IMR-90 (cell line): ENCODE measurements around the gene TLCD2. TPM values are rescaled to one million over a fixed set of nuclear protein-coding genes. Genes with fewer than 3 reads are reported as not detected.

ENCODE experiments used
- ATAC-seq: fragments of 200-7000 bp; cut with Tn5 transposase; 2 replicates; pipeline ENCODE4 v1.9.1; 2020; ENCODE audit warnings: low read depth, mild to moderate bottlenecking, moderate library complexity
- BruUV-seq: library from RNA; stranded (reverse); fragments of 400-500 nt; replicated peaks from 2 replicates; lab custom pipeline; 2021; lab: Mats Ljungman, UMichigan
- CTCF ChIA-PET: fragments of 300-600 bp; formaldehyde crosslinking; extraction: SDS; loops from one replicate; lab custom pipeline; 2021; ENCODE audit warnings: antibody characterized with exemption; lab: Yijun Ruan, JAX
- POLR2A ChIA-PET: fragments of 300-600 bp; sonication (Branson Sonifier 250); formaldehyde crosslinking; loops from one replicate; lab custom pipeline; 2022; ENCODE audit warnings: antibody characterized with exemption; ENCODE audit not compliant: unreplicated experiment; lab: Charles Lee
- DNase-seq: peaks from one replicate; pipeline ENCODE4 v3.0.0; 2013
- H2AFZ ChIP-seq: replicated peaks from 2 replicates; pipeline ENCODE3; 2013; ENCODE audit warnings: low read length, mild to moderate bottlenecking; ENCODE audit not compliant: poor library complexity
- H2AK5ac ChIP-seq: 2 replicates; pipeline ENCODE4 v1.6.1; 2013; ENCODE audit warnings: low read depth, low read length, inconsistent platforms
- H2AK9ac ChIP-seq: replicated peaks from 2 replicates; pipeline ENCODE3; 2013; ENCODE audit warnings: mild to moderate bottlenecking, low read depth, low read length, moderate library complexity; ENCODE audit not compliant: poor library complexity
- H2BK120ac ChIP-seq: 2 replicates; pipeline ENCODE4 v1.6.1; 2013; ENCODE audit warnings: low read depth, low read length, inconsistent platforms
- H2BK15ac ChIP-seq: 3 replicates; pipeline ENCODE4 v1.6.1; 2013; ENCODE audit warnings: low read depth, low read length, inconsistent platforms
- H2BK20ac ChIP-seq: 2 replicates; pipeline ENCODE4 v1.6.1; 2013; ENCODE audit warnings: low read depth, mild to moderate bottlenecking, inconsistent platforms, low read length, moderate library complexity
- H2BK5ac ChIP-seq: 2 replicates; pipeline ENCODE4 v1.6.1; 2013; ENCODE audit warnings: mild to moderate bottlenecking, low read depth, low read length, inconsistent platforms; ENCODE audit not compliant: poor library complexity, severe bottlenecking
- H3K14ac ChIP-seq: replicated peaks from 2 replicates; pipeline ENCODE4 v1.6.1; 2013; ENCODE audit warnings: low read depth, low read length, inconsistent platforms
- H3K18ac ChIP-seq: 2 replicates; pipeline ENCODE4 v1.6.1; 2013; ENCODE audit warnings: low read depth, low read length, control low read depth
- H3K23ac ChIP-seq: 2 replicates; pipeline ENCODE4 v1.6.1; 2013; ENCODE audit warnings: low read depth, low read length, inconsistent platforms
- H3K27ac ChIP-seq: 2 replicates; pipeline ENCODE4 v1.5.1; 2013; ENCODE audit warnings: mild to moderate bottlenecking, control low read depth, low read length; ENCODE audit not compliant: insufficient read depth
- H3K27me3 ChIP-seq: 2 replicates; pipeline ENCODE4 v1.6.1; 2013; ENCODE audit warnings: low read length; ENCODE audit not compliant: control insufficient read depth, insufficient read depth
- H3K36me3 ChIP-seq: 2 replicates; pipeline ENCODE4 v1.6.1; 2013; ENCODE audit warnings: low read length, mixed read lengths; ENCODE audit not compliant: control insufficient read depth, insufficient read depth
- H3K4ac ChIP-seq: 2 replicates; pipeline ENCODE4 v1.6.1; 2013; ENCODE audit warnings: low read depth, low read length, inconsistent platforms
- H3K4me1 ChIP-seq: 2 replicates; pipeline ENCODE4 v1.6.1; 2013; ENCODE audit warnings: low read length, mixed read lengths; ENCODE audit not compliant: control insufficient read depth, insufficient read depth
- H3K4me2 ChIP-seq: 2 replicates; pipeline ENCODE4 v1.6.1; 2013; ENCODE audit warnings: low read depth, mild to moderate bottlenecking, control low read depth, low read length, moderate library complexity
- H3K4me3 ChIP-seq: 2 replicates; pipeline ENCODE4 v1.5.1; 2013; ENCODE audit warnings: low read depth, mild to moderate bottlenecking, control low read depth, low read length, moderate library complexity; ENCODE audit not compliant: insufficient read depth
- H3K56ac ChIP-seq: 2 replicates; pipeline ENCODE4 v1.6.1; 2013; ENCODE audit warnings: low read length, inconsistent platforms; ENCODE audit not compliant: insufficient read depth; ENCODE audit errors: extremely low read depth
- H3K79me1 ChIP-seq, 2 experiments: 2 replicates each; pipeline ENCODE4 v1.6.1; 2013; ENCODE audit warnings: low read length in 2 of 2, inconsistent platforms in 1 of 2, low read depth in 1 of 2
- H3K9ac ChIP-seq: 2 replicates; pipeline ENCODE4 v1.6.1; 2013; ENCODE audit warnings: low read depth, low read length, control low read depth
- H3K9me1 ChIP-seq: 2 replicates; pipeline ENCODE4 v1.6.1; 2013; ENCODE audit warnings: low read length, inconsistent platforms; ENCODE audit not compliant: insufficient read depth
- H3K9me3 ChIP-seq: 2 replicates; pipeline ENCODE4 v1.6.1; 2013; ENCODE audit warnings: low read length; ENCODE audit not compliant: control insufficient read depth, insufficient read depth
- H4K20me1 ChIP-seq: 2 replicates; pipeline ENCODE4 v1.6.1; 2013; ENCODE audit warnings: low read length, inconsistent platforms; ENCODE audit not compliant: insufficient read depth
- H4K5ac ChIP-seq: 2 replicates; pipeline ENCODE4 v1.6.1; 2013; ENCODE audit warnings: mild to moderate bottlenecking, low read depth, low read length, control low read depth
- H4K8ac ChIP-seq, 2 experiments: 2 replicates each; pipeline ENCODE4 v1.6.1; 2013; ENCODE audit warnings: low read depth in 2 of 2, low read length in 2 of 2, control low read depth in 1 of 2, inconsistent platforms in 1 of 2
- H4K91ac ChIP-seq: 2 replicates; pipeline ENCODE4 v1.6.1; 2013; ENCODE audit warnings: low read depth, low read length, inconsistent platforms; ENCODE audit not compliant: insufficient read depth
- BHLHE40 ChIP-seq: fragments of 150-350 bp; IDR thresholded peaks from 2 replicates; pipeline ENCODE4 v1.6.1; 2016; ENCODE audit warnings: mild to moderate bottlenecking, low read depth, low read length
- CEBPB ChIP-seq: IDR thresholded peaks from 2 replicates; pipeline ENCODE4 v1.6.1; 2012; ENCODE audit warnings: low read depth, low read length, improper control_type of control experiment
- CHD1 ChIP-seq: IDR thresholded peaks from 2 replicates; pipeline ENCODE4 v1.6.1; 2012; ENCODE audit warnings: low read depth, low read length, improper control_type of control experiment
- FOS ChIP-seq: fragments of 150-350 bp; IDR thresholded peaks from 2 replicates; pipeline ENCODE4 v1.6.1; 2016; ENCODE audit warnings: low read depth, low read length
- MAFK ChIP-seq: IDR thresholded peaks from 2 replicates; pipeline ENCODE4 v1.6.1; 2012; ENCODE audit warnings: low read depth, low read length, improper control_type of control experiment
- MAZ ChIP-seq: IDR thresholded peaks from 2 replicates; pipeline ENCODE4 v1.6.1; 2012; ENCODE audit warnings: low read depth, mild to moderate bottlenecking, low read length, improper control_type of control experiment, moderate library complexity, borderline replicate concordance
- MXI1 ChIP-seq: IDR thresholded peaks from 2 replicates; pipeline ENCODE4 v1.6.1; 2012; ENCODE audit warnings: low read depth, mild to moderate bottlenecking, low read length, moderate library complexity, borderline replicate concordance
- NFE2L2 ChIP-seq: fragments of 150-350 bp; IDR thresholded peaks from 2 replicates; pipeline ENCODE4 v1.6.1; 2016; ENCODE audit warnings: low read depth, mild to moderate bottlenecking, low read length
- POLR2A ChIP-seq: IDR thresholded peaks from 2 replicates; pipeline ENCODE4 v1.6.1; 2012; ENCODE audit warnings: mild to moderate bottlenecking, low read depth, low read length
- RAD21 ChIP-seq: IDR thresholded peaks from 2 replicates; pipeline ENCODE4 v1.6.1; 2012; ENCODE audit warnings: low read length, improper control_type of control experiment
- RCOR1 ChIP-seq: IDR thresholded peaks from 2 replicates; pipeline ENCODE4 v1.6.1; 2012; ENCODE audit warnings: mild to moderate bottlenecking, low read length, improper control_type of control experiment; ENCODE audit not compliant: insufficient replicate concordance
- RFX5 ChIP-seq: IDR thresholded peaks from 2 replicates; pipeline ENCODE4 v1.8.0; 2012; ENCODE audit warnings: low read depth, mild to moderate bottlenecking, low read length, moderate library complexity
- SMC3 ChIP-seq: fragments of 150-350 bp; IDR thresholded peaks from 2 replicates; pipeline ENCODE4 v1.6.1; 2016; ENCODE audit warnings: low read depth, mild to moderate bottlenecking, antibody characterized with exemption, low read length, moderate library complexity
- WGBS, 2 experiments: methylation state at CpG; one replicate each; pipeline versions ENCODE4 v1.1.5 to v1.1.7; 2013; ENCODE audit warnings: missing lambda C conversion rate in 2 of 2; ENCODE audit not compliant: insufficient read length in 1 of 2; ENCODE audit errors: extremely low coverage in 2 of 2; 5-methylcytosine and 5-hydroxymethylcytosine counted together
- dilution Hi-C: fragments of 300-500 bp; cut with HindIII; formaldehyde crosslinking; loops from one replicate; pipeline ENCODE4 v1.14.3; 2018; ENCODE audit warnings: low sequenced_read_pairs; ENCODE audit not compliant: unreplicated experiment
- in situ Hi-C: fragments of 300-500 bp; cut with MboI; formaldehyde crosslinking; loops from 3 replicates; pipeline ENCODE4 v1.14.3; 2019; ENCODE audit warnings: low sequenced_read_pairs, inconsistent platforms, mixed read lengths
- intact Hi-C: fragments of 100-400 bp; cut with micrococcal nuclease; formaldehyde crosslinking; loops from 2 replicates; pipeline ENCODE4 v1.10.0; 2022
- polyA plus RNA-seq, 3 experiments: library from polyadenylated mRNA; depleted of rRNA; stranded (reverse); fragments of >200 nt; gene quantifications; 2 replicates each; pipeline ENCODE4 v1.2.3, GENCODE V29; 2012; ENCODE audit warnings: low replicate concordance in 1 of 3
- total RNA-seq: library from RNA; depleted of rRNA; stranded (reverse); fragments of >200 nt; gene quantifications from 2 replicates; pipeline ENCODE4 v1.2.3, GENCODE V29; 2012
- TF ChIP-seq, protein P1 (sequence below): conservative IDR thresholded peaks from 2 replicates; pipeline ENCODE4 v1.5.1; 2012; ENCODE audit warnings: mild to moderate bottlenecking, low read depth, low read length, improper control_type of control experiment
- TF ChIP-seq, protein P2 (sequence below): fragments of 150-350 bp; IDR thresholded peaks from 2 replicates; pipeline ENCODE4 v1.6.1; 2017; ENCODE audit warnings: mild to moderate bottlenecking, antibody characterized with exemption, low read length, low read depth
- TF ChIP-seq, protein P3 (sequence below): fragments of 150-350 bp; IDR thresholded peaks from 2 replicates; pipeline ENCODE4 v1.6.1; 2016; ENCODE audit warnings: low read depth, mild to moderate bottlenecking, low read length, moderate library complexity, borderline replicate concordance

Gene TLCD2
- total and polyA plus RNA-seq, 2 of the 4 experiments (the other 2 are of a cell fraction), result 0.72 to 1.2 TPM

DNA sequence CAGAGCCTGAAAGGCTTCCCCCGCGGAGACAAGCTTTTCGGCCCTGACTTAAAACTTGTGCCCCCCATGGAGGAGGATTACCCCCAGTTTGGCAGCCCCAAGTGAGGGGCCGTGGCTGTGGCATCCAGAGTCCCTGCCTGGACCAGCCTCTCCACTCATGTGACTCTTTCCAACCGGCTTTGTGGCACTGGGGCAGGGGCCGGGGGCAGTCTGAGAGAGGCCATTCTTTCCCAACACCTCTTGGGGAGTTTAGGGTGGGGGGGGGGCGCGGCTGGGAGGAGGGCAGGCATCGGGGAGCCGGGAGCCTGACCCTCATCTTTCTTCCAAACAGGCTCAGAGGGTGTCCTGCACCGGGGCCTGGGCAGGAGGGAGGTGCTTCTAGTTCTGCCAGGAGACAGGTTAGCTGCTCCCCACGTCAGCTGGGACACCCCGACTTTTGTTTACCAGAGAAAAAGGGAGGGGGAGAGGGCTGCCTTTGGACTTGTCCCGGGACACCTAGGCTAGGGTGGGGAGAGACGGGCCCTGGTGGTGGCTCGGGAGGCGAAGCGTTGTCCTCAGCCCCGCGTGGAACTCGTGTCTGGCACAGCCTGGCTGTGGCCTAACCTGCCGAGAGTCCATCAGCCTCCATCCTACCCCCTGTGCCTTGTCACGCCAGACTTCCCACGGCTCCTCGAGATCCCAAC lies 44.4 kb upstream of the TLCD2 start:
- Histone ChIP-seq H2BK15ac (no peak overlapping the region), H3K18ac (no peak overlapping the region), H3K4me2 (no peak overlapping the region), H4K20me1 (no peaks in the 10 kb centered on the region), H3K79me1 (no peaks in the 10 kb centered on the region), H3K9me3 (no peaks in the 10 kb centered on the region), H2BK20ac (no peak overlapping the region), H3K14ac (no peak overlapping the region), H3K4me1 (no peaks in the 10 kb centered on the region), H4K5ac (no peak overlapping the region), H2AK9ac (no peak overlapping the region), H2BK5ac (no peak overlapping the region), H3K36me3 (no peaks in the 10 kb centered on the region), H3K9ac (no peak overlapping the region), H3K9me1 (no peaks in the 10 kb centered on the region), H3K4ac (no peak overlapping the region), H3K23ac (no peak overlapping the region), H2AK5ac (no peak overlapping the region), H3K27me3 (peaks cover 2% of the 10 kb centered on the region; the same call in 1 of the 2 replicates), H3K4me3 (no peak overlapping the region), H2AFZ (peak overlapping the region; percentile 51), H4K91ac (no peak overlapping the region), H4K8ac (no peak overlapping the region), H3K56ac (no peak overlapping the region), H3K27ac (no peak overlapping the region), H2BK120ac (no peak overlapping the region)
- in situ Hi-C loops, result no loop called here
- 56% methylated on average over 3 of the region's 25 CpGs; no CpG with 5 or more reads in 1 of the 2 experiments for WGBS, 2 experiments
- no TSS peak for BruUV-seq
- ChIA-PET CTCF (interaction anchor here (0.6 kb wide), 1 partner anchor 469 kb away, joined by 5 read pairs; no protein-coding TSS in a partner anchor), POLR2A (no interaction called here)
- dilution Hi-C loops, result no loop called here
- intact Hi-C loops, result no loop called here
- TF ChIP-seq, protein P1, sequence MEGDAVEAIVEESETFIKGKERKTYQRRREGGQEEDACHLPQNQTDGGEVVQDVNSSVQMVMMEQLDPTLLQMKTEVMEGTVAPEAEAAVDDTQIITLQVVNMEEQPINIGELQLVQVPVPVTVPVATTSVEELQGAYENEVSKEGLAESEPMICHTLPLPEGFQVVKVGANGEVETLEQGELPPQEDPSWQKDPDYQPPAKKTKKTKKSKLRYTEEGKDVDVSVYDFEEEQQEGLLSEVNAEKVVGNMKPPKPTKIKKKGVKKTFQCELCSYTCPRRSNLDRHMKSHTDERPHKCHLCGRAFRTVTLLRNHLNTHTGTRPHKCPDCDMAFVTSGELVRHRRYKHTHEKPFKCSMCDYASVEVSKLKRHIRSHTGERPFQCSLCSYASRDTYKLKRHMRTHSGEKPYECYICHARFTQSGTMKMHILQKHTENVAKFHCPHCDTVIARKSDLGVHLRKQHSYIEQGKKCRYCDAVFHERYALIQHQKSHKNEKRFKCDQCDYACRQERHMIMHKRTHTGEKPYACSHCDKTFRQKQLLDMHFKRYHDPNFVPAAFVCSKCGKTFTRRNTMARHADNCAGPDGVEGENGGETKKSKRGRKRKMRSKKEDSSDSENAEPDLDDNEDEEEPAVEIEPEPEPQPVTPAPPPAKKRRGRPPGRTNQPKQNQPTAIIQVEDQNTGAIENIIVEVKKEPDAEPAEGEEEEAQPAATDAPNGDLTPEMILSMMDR, result no peak
- TF ChIP-seq SMC3 (no peak), RFX5 (no peak), RAD21 (no peak), BHLHE40 (no peak), MAZ (no peak), MAFK (no peak), MXI1 (no peak), CHD1 (no peak), NFE2L2 (no peak), CEBPB (no peak), FOS (no peak), POLR2A (no peak), RCOR1 (no peak)
- TF ChIP-seq, protein P2, sequence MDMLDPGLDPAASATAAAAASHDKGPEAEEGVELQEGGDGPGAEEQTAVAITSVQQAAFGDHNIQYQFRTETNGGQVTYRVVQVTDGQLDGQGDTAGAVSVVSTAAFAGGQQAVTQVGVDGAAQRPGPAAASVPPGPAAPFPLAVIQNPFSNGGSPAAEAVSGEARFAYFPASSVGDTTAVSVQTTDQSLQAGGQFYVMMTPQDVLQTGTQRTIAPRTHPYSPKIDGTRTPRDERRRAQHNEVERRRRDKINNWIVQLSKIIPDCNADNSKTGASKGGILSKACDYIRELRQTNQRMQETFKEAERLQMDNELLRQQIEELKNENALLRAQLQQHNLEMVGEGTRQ, result no peak
- TF ChIP-seq, protein P3, sequence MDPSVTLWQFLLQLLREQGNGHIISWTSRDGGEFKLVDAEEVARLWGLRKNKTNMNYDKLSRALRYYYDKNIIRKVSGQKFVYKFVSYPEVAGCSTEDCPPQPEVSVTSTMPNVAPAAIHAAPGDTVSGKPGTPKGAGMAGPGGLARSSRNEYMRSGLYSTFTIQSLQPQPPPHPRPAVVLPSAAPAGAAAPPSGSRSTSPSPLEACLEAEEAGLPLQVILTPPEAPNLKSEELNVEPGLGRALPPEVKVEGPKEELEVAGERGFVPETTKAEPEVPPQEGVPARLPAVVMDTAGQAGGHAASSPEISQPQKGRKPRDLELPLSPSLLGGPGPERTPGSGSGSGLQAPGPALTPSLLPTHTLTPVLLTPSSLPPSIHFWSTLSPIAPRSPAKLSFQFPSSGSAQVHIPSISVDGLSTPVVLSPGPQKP, result no peak
- ATAC-seq (no peak), DNase-seq (no peak)
